Lower lobe of right lung (tissue), 2 donors: ENCODE data around the gene PLEKHH2. TPM values are rescaled to one million over a fixed set of nuclear protein-coding genes. Genes with fewer than 3 reads are reported as not detected.
A peak's percentile ranks its signal among the peaks of the same experiment; 100 is the strongest.

ENCODE experiments used
- ATAC-seq, 2 donors: fragments of 200-7000 bp; cut with Tn5 transposase; one replicate each; pipeline ENCODE4 v1.9.1; 2020 to 2022; ENCODE audit warnings: mild to moderate bottlenecking in 2 of 2, moderate library complexity in 2 of 2
- DNase-seq: peaks from one replicate; pipeline ENCODE4 v3.0.0-alpha.2; 2020
- H3K27ac ChIP-seq: fragments of 200-600 bp; one replicate; pipeline ENCODE4 v1.8.0; 2022
- H3K27me3 ChIP-seq: fragments of 200-600 bp; one replicate; pipeline ENCODE4 v1.8.0; 2022; ENCODE audit warnings: low read depth
- H3K36me3 ChIP-seq: fragments of 200-600 bp; one replicate; pipeline ENCODE4 v1.8.0; 2022; ENCODE audit warnings: mild to moderate bottlenecking
- H3K4me1 ChIP-seq: fragments of 200-600 bp; one replicate; pipeline ENCODE4 v1.8.0; 2022
- H3K4me3 ChIP-seq: fragments of 200-600 bp; one replicate; pipeline ENCODE4 v1.8.0; 2022; ENCODE audit warnings: mild to moderate bottlenecking
- H3K9me3 ChIP-seq: fragments of 200-600 bp; one replicate; pipeline ENCODE4 v1.8.0; 2022
- CTCF ChIP-seq: fragments of 200-600 bp; IDR thresholded peaks from one replicate; pipeline ENCODE4 v1.8.0; 2022; ENCODE audit warnings: antibody characterized with exemption, mild to moderate bottlenecking
- intact Hi-C: fragments of 100-400 bp; cut with DNase I; formaldehyde crosslinking; loops from one replicate; pipeline ENCODE4 v1.11.0; 2022
- total RNA-seq: library from RNA; stranded (reverse); fragmentation: NEBNext Ultra II Directional; extraction: Animal tissue kit (Norgen Biotek cat#: 25700); gene quantifications from one replicate; pipeline ENCODE4 v1.2.1, GENCODE V29; 2021
- donor health status: DM: no; HTN: yes; CAD: no; lungs with severe emphysema.

PLEKHH2 gene
- total RNA-seq, 1 donor from 2014 or later, result 42.0 TPM

- H3K9me3 ChIP-seq, result no peaks in the 10 kb centered on the region
- TF ChIP-seq CTCF, result no peak
- no peaks in the 10 kb centered on the region for H3K27me3 ChIP-seq
- H3K27ac ChIP-seq, result no peak overlapping the region
- intact Hi-C loops, result no loop called here
- ATAC-seq (peak in 1 of 2 donors; percentile 37), DNase-seq (no peak)
- no peak overlapping the region for H3K4me3 ChIP-seq
- H3K36me3 ChIP-seq, result peaks cover under 1% of the 10 kb centered on the region
- no peaks in the 10 kb centered on the region for H3K4me1 ChIP-seq
Observed at GRCh38 chr2:43737097-43737854, 100.2 kb downstream of the PLEKHH2 start.

DNA sequence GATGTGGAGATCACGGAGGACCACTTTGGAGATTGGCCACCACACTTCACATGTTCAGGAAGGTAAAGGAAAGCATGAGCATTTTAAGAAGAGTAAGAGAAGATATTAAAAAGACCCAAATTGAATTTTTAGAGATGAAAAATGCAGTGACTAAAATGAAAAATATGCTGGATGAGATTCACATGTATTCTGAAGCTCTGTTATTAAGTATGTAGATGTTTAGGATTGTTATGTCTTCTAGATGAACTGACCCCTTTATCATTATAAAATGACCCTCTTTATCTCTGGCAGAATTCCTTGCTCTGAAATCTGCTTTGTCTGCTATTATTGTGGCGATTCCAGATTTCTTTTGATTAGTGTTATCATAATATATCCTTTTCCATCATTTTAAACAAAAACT is 100.8 kb downstream of the PLEKHH2 start:
- H3K4me1 ChIP-seq, result no peaks in the 10 kb centered on the region
- H3K27me3 ChIP-seq, result no peaks in the 10 kb centered on the region
- H3K4me3 ChIP-seq, result no peak overlapping the region
- TF ChIP-seq CTCF, result no peak
- H3K9me3 ChIP-seq, result no peaks in the 10 kb centered on the region
- intact Hi-C loops, result no loop called here
- ATAC-seq (no peak), DNase-seq (no peak)
- peaks cover 7% of the 10 kb centered on the region for H3K36me3 ChIP-seq
- no peak overlapping the region for H3K27ac ChIP-seq

- ATAC-seq (no peak), DNase-seq (no peak)
- Histone ChIP-seq H3K27ac (no peak overlapping the region), H3K4me3 (no peak overlapping the region), H3K36me3 (peaks cover 11% of the 10 kb centered on the region), H3K9me3 (no peaks in the 10 kb centered on the region), H3K4me1 (no peaks in the 10 kb centered on the region), H3K27me3 (no peaks in the 10 kb centered on the region)
- intact Hi-C loops, result no loop called here
- no peak for TF ChIP-seq CTCF
Observed at GRCh38 chr2:43738257-43738656, 101.2 kb downstream of the PLEKHH2 start.

DNA sequence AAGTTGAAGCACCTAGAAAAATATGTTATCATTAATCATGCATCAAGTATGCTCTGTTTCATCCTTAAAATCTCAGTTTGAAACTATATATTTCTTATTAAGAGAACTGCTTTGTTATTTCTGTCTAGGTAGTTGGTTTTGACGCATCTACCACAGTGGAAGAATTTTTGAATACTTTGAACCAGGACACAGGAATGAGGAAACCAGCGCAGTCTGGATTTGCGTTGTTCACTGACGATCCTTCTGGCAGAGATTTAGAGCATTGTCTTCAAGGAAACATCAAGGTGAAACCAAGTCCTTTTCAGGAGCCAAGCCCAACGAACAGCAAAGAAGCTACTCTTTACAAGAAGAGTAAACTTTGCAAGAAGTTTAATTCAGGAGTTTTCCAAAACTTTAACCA is 106.6 kb downstream of the PLEKHH2 start:
- Histone ChIP-seq H3K9me3 (no peaks in the 10 kb centered on the region), H3K4me1 (peaks cover 11% of the 10 kb centered on the region), H3K36me3 (peaks cover 23% of the 10 kb centered on the region), H3K27me3 (no peaks in the 10 kb centered on the region), H3K27ac (no peak overlapping the region), H3K4me3 (no peak overlapping the region)
- intact Hi-C loops, result no loop called here
- no peak for TF ChIP-seq CTCF
- DNase-seq (no peak), ATAC-seq (no peak)

GRCh38 chr2:43745457-43745856 is 108.4 kb downstream of the PLEKHH2 start:
- no peak for ATAC-seq
- H3K36me3 ChIP-seq, result peaks cover 23% of the 10 kb centered on the region
- TF ChIP-seq CTCF, result no peak
- peaks cover 11% of the 10 kb centered on the region for H3K4me1 ChIP-seq
- no peak for DNase-seq
- no peaks in the 10 kb centered on the region for H3K27me3 ChIP-seq
- peak overlapping the region; percentile 9 for H3K27ac ChIP-seq
- H3K4me3 ChIP-seq, result no peak overlapping the region
- intact Hi-C loops, result no loop called here
- H3K9me3 ChIP-seq, result no peaks in the 10 kb centered on the region
